ENCODE results near the gene THRB. TPM values are rescaled to one million over a fixed set of nuclear protein-coding genes. Genes with fewer than 3 reads are reported as not detected.

Gene THRB
- total RNA-seq, 1 experiment from 2014 or later, result 5.8 TPM

GRCh38 chr3:24479816-24480215, 14.8 kb downstream of the THRB start:
- Mint-ChIP-seq H3K9me3 (no peaks in the 10 kb centered on the region), H3K27me3 (ENCODE audit: low read depth) (peaks cover 39% of the 10 kb centered on the region), H3K27ac (no peak overlapping the region), H3K36me3 (no peaks in the 10 kb centered on the region), H3K4me3 (no peak overlapping the region), H3K4me1 (peaks cover 42% of the 10 kb centered on the region)
- DNase-seq (ENCODE audit: low spot score) (no peak), ATAC-seq (no peak)
- CTCF ChIA-PET, result interaction anchor here (0.9 to 1.0 kb wide), 2 partner anchors 16 to 215 kb away, joined by 3 to 7 read pairs; partner anchors contain the start of gene THRB
- POLR2A ChIA-PET, result no interaction called here
- no peak for TF ChIP-seq ARID4B (CRISPR knock-in tag; IDR thresholded peaks at IDR 0.05; ENCODE audit: borderline replicate concordance)
- TF ChIP-seq STAT6 (CRISPR knock-in tag; conservative IDR thresholded peaks at IDR 0.05; ENCODE audit: low read depth), result no peak
- no peak for TF ChIP-seq CREM (CRISPR knock-in tag; IDR thresholded peaks at IDR 0.05)
- TF ChIP-seq IRF1 (CRISPR knock-in tag; IDR thresholded peaks at IDR 0.05), result no peak
- no peak for TF ChIP-seq USF1 (CRISPR knock-in tag; IDR thresholded peaks at IDR 0.05)
- no peak for TF ChIP-seq GABPB1 (CRISPR knock-in tag; IDR thresholded peaks at IDR 0.05)
- no peak for TF ChIP-seq ATF3 (CRISPR knock-in tag; conservative IDR thresholded peaks at IDR 0.05)
- no peak for TF ChIP-seq PRRX2 (CRISPR knock-in tag; IDR thresholded peaks at IDR 0.05)
- no peak for TF ChIP-seq TP53 (CRISPR knock-in tag; IDR thresholded peaks at IDR 0.05)
- TF ChIP-seq RELA (CRISPR knock-in tag; IDR thresholded peaks at IDR 0.05; ENCODE audit: borderline replicate concordance), result no peak

GRCh38 chr3:24476871-24477656, 17.6 kb downstream of the THRB start:
- no peak for TF ChIP-seq ATF2 (CRISPR knock-in tag; IDR thresholded peaks at IDR 0.05; ENCODE audit: borderline replicate concordance, low read depth)
- TF ChIP-seq SMAD3 (CRISPR knock-in tag; IDR thresholded peaks at IDR 0.05; ENCODE audit: borderline replicate concordance), result no peak
- no peak for TF ChIP-seq NR1H2 (CRISPR knock-in tag; IDR thresholded peaks at IDR 0.05)
- H3K36me3 Mint-ChIP-seq, result no peaks in the 10 kb centered on the region
- peaks cover 37% of the 10 kb centered on the region for H3K4me1 Mint-ChIP-seq
- ChIA-PET CTCF (interaction anchor here (0.8 to 1.8 kb wide), 6 partner anchors 18 to 291 kb away, joined by 3 to 5 read pairs (median 4); partner anchors contain the start of gene THRB), POLR2A (interaction anchor here (1.0 kb wide), 1 partner anchor 20 kb away, joined by 3 read pairs; no protein-coding TSS in a partner anchor)
- peak; percentile 86 for ATAC-seq
- no peaks in the 10 kb centered on the region for H3K9me3 Mint-ChIP-seq
- peak overlapping the region; percentile 55 for H3K4me3 Mint-ChIP-seq
- peak overlapping the region; percentile 62; the same call in 1 of the 2 replicates for H3K27ac Mint-ChIP-seq
- DNase-seq (ENCODE audit: low spot score), result no peak
- H3K27me3 Mint-ChIP-seq (ENCODE audit: low read depth), result peaks cover 45% of the 10 kb centered on the region
